ENCODE measurements around the gene ZDHHC4. TPM values are rescaled to one million over a fixed set of nuclear protein-coding genes. Genes with fewer than 3 reads are reported as not detected.
"Not testable (repeated sequence)": the region's sequence is repeated elsewhere in the genome, so short reads cannot be mapped to it uniquely, and the experiment has no call there.

The ZDHHC4 gene
- total RNA-seq, 3 donors from 2014 or later (not counting 1 experiment from before 2014, with no cell fraction given) = 29.4 to 37.6 (median 35.3) TPM

DNA sequence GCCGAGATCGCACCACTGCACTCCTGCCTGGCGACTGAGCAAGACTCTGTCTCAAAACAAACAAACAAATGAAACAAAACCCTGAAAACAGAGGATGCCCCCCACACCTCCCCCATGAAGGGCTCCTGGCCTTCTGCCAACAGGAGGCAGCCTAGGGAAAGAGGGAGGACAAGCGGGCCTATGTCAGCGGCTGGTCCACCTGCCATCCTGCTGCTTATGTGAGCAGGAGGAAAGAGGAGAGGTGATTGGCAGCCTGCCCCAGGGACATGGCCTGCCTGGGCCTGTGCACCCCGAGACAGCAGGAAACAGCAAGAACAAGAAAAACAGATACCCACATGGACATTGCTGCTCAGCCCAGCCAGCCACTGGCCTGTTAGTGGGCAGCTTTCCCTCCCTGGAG is 50.8 kb downstream of the ZDHHC4 start:
- Histone ChIP-seq H3K9me3 (ENCODE audit: control insufficient read depth, insufficient read depth, low read length) (no peaks in the 10 kb centered on the region), H3K4me1 (ENCODE audit: control insufficient read depth, insufficient read depth, low read length) (peaks cover 26% of the 10 kb centered on the region), H3K36me3 (ENCODE audit: control insufficient read depth, insufficient read depth, low read length) (no peaks in the 10 kb centered on the region), H3K27me3 (ENCODE audit: control insufficient read depth, insufficient read depth, low read length) (no peaks in the 10 kb centered on the region), H3K27ac (ENCODE audit: low read length) (no peak overlapping the region), H3K4me3 (ENCODE audit: low read length) (no peak overlapping the region)
- Mint-ChIP-seq H3K4me1 (peaks cover 16% of the 10 kb centered on the region in 2 donors), H3K4me3 (no peak overlapping the region), H3K36me3 (no peaks in the 10 kb centered on the region), H3K27ac (no peak overlapping the region), H3K27me3 (ENCODE audit: low read depth in 2 of 2) (no peaks in the 10 kb centered on the region), H3K9me3 (no peaks in the 10 kb centered on the region)
- 95% methylated on average over 6 of the region's 6 CpGs for WGBS (ENCODE audit: insufficient coverage)
- ATAC-seq (no peak), DNase-seq (no peak)
- TF ChIP-seq CTCF (IDR thresholded peaks at IDR 0.05) = no peak
- intact Hi-C loops (cut with micrococcal nuclease) = no loop called here

- no peak for TF ChIP-seq CTCF (IDR thresholded peaks at IDR 0.05)
- intact Hi-C loops (cut with micrococcal nuclease) = no loop called here
- Histone ChIP-seq H3K9me3 (ENCODE audit: control insufficient read depth, insufficient read depth, low read length) (no peaks in the 10 kb centered on the region), H3K27me3 (ENCODE audit: control insufficient read depth, insufficient read depth, low read length) (no peaks in the 10 kb centered on the region), H3K4me3 (ENCODE audit: low read length) (no peak overlapping the region), H3K36me3 (ENCODE audit: control insufficient read depth, insufficient read depth, low read length) (no peaks in the 10 kb centered on the region), H3K27ac (ENCODE audit: low read length) (no peak overlapping the region), H3K4me1 (ENCODE audit: control insufficient read depth, insufficient read depth, low read length) (peaks cover 11% of the 10 kb centered on the region)
- Mint-ChIP-seq H3K9me3 (no peaks in the 10 kb centered on the region), H3K36me3 (no peaks in the 10 kb centered on the region), H3K27ac (no peak overlapping the region), H3K4me1 (no peaks in the 10 kb centered on the region), H3K4me3 (no peak overlapping the region), H3K27me3 (ENCODE audit: low read depth in 2 of 2) (no peaks in the 10 kb centered on the region)
- WGBS (ENCODE audit: insufficient coverage) = 90% methylated on average over 11 of the region's 11 CpGs
- DNase-seq (no peak), ATAC-seq (no peak)
These were observed 53.0 kb downstream of the ZDHHC4 start for GRCh38 chr7:6630007-6630849.

DNA sequence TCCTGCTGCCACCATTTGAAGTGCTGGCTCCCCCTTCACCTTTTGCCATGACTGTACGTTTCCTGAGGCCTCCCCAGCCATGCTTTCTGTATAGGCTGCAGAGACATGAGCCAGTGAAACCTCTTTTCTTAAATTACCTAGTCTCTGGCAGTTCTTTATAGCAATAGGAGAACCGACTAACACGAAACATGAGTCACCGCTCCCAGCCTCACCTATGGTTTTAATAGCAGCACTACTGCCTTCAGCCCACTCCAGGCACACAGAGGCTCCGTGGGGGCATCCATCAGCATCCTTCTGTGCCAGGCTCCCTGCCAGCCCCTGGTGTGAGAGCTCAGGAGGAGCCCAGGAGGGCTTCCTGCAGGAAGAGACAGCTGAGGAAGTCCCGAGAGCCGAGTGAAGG is 54.4 kb downstream of the ZDHHC4 start:
- Histone ChIP-seq H3K27ac (ENCODE audit: low read length) (no peak overlapping the region), H3K4me3 (ENCODE audit: low read length) (no peak overlapping the region), H3K4me1 (ENCODE audit: control insufficient read depth, insufficient read depth, low read length) (peaks cover 18% of the 10 kb centered on the region), H3K36me3 (ENCODE audit: control insufficient read depth, insufficient read depth, low read length) (no peaks in the 10 kb centered on the region), H3K27me3 (ENCODE audit: control insufficient read depth, insufficient read depth, low read length) (no peaks in the 10 kb centered on the region), H3K9me3 (ENCODE audit: control insufficient read depth, insufficient read depth, low read length) (no peaks in the 10 kb centered on the region)
- WGBS (ENCODE audit: insufficient coverage) = 86% methylated on average over 7 of the region's 7 CpGs
- no peaks in the 10 kb centered on the region for H3K36me3 Mint-ChIP-seq
- no peak overlapping the region for H3K4me3 Mint-ChIP-seq
- H3K4me1 Mint-ChIP-seq = peaks cover 0 to 4% of the 10 kb centered on the region in 2 donors
- DNase-seq (no peak), ATAC-seq (no peak)
- no peaks in the 10 kb centered on the region for H3K27me3 Mint-ChIP-seq (ENCODE audit: low read depth in 2 of 2)
- intact Hi-C loops (cut with micrococcal nuclease) = no loop called here
- no peak for TF ChIP-seq CTCF (IDR thresholded peaks at IDR 0.05)
- H3K27ac Mint-ChIP-seq = no peak overlapping the region
- no peaks in the 10 kb centered on the region for H3K9me3 Mint-ChIP-seq

DNA sequence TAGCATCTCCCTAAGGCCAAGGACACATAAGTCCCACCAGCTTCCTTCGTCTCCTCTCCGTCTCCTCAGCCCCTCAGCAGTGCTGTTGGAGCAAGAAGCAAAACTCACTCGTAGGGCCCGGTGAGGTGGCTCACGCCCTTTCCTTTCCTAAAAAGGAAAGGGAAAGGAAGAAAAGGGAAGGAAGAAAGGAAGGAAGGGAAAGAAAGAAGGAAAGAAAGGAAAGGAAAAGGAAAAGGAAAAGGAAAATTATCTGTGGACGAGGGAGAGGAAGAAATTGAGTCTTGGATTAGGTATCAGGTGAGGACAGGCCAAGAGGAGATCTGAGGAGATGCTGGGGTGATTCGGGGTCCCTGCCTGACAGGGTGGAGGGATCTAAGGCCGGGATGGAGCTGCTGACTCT is 56.8 kb downstream of the ZDHHC4 start:
- no peak for DNase-seq
- Mint-ChIP-seq H3K4me3 (no peak overlapping the region), H3K36me3 (no peaks in the 10 kb centered on the region), H3K27ac (no peak overlapping the region), H3K27me3 (ENCODE audit: low read depth in 2 of 2) (no peaks in the 10 kb centered on the region), H3K4me1 (peaks cover 7 to 19% of the 10 kb centered on the region in 2 donors), H3K9me3 (no peaks in the 10 kb centered on the region)
- Histone ChIP-seq H3K4me3 (ENCODE audit: low read length) (no peak overlapping the region), H3K9me3 (ENCODE audit: control insufficient read depth, insufficient read depth, low read length) (no peaks in the 10 kb centered on the region), H3K27me3 (ENCODE audit: control insufficient read depth, insufficient read depth, low read length) (no peaks in the 10 kb centered on the region), H3K27ac (ENCODE audit: low read length) (no peak overlapping the region), H3K4me1 (ENCODE audit: control insufficient read depth, insufficient read depth, low read length) (peaks cover 33% of the 10 kb centered on the region), H3K36me3 (ENCODE audit: control insufficient read depth, insufficient read depth, low read length) (no peaks in the 10 kb centered on the region)
- intact Hi-C loops (cut with micrococcal nuclease) = no loop called here
- WGBS (ENCODE audit: insufficient coverage) = 93% methylated on average over 7 of the region's 8 CpGs
- no peak for TF ChIP-seq CTCF (IDR thresholded peaks at IDR 0.05)
- ATAC-seq = no peak

GRCh38 chr7:6634971-6635370 is 57.7 kb downstream of the ZDHHC4 start:
- H3K27ac ChIP-seq (ENCODE audit: low read length) = peak overlapping the region; percentile 1
- Mint-ChIP-seq H3K4me1 (peaks cover 17 to 29% of the 10 kb centered on the region in 2 donors), H3K4me3 (peak overlapping the region; percentile 45), H3K27ac (peak overlapping the region in 1 of 2 donors; percentile 27)
- ATAC-seq; H3K27me3 ChIP-seq (ENCODE audit: control insufficient read depth, insufficient read depth, low read length); H3K9me3 ChIP-seq (ENCODE audit: control insufficient read depth, insufficient read depth, low read length); H3K27me3 Mint-ChIP-seq (ENCODE audit: low read depth in 2 of 2); H3K36me3 Mint-ChIP-seq; H3K9me3 Mint-ChIP-seq; intact Hi-C loops (cut with micrococcal nuclease); H3K4me3 ChIP-seq (ENCODE audit: low read length); H3K36me3 ChIP-seq (ENCODE audit: control insufficient read depth, insufficient read depth, low read length); DNase-seq: not testable (repeated sequence)
- H3K4me1 ChIP-seq (ENCODE audit: control insufficient read depth, insufficient read depth, low read length) = peaks cover 36% of the 10 kb centered on the region
- 72% methylated on average over 4 of the region's 5 CpGs for WGBS (ENCODE audit: insufficient coverage)

Measured in natural killer cell (primary cell).